DND-41 (cell line): ENCODE measurements around the gene ARHGEF3.

Experiments
- EZH2 ChIP-seq: IDR thresholded peaks from 3 replicates; pipeline ENCODE4 v1.6.1; 2012; ENCODE audit warnings: borderline replicate concordance, low read depth, mild to moderate bottlenecking, moderate library complexity, low read length, inconsistent platforms; ENCODE audit not compliant: severe bottlenecking
- TF ChIP-seq, protein P1 (sequence below): IDR thresholded peaks from 2 replicates; pipeline ENCODE4 v1.5.1; 2012; ENCODE audit warnings: borderline replicate concordance, low read length, moderate library complexity, mild to moderate bottlenecking; ENCODE audit not compliant: poor library complexity, severe bottlenecking; ENCODE audit errors: extremely low read depth

DNA sequence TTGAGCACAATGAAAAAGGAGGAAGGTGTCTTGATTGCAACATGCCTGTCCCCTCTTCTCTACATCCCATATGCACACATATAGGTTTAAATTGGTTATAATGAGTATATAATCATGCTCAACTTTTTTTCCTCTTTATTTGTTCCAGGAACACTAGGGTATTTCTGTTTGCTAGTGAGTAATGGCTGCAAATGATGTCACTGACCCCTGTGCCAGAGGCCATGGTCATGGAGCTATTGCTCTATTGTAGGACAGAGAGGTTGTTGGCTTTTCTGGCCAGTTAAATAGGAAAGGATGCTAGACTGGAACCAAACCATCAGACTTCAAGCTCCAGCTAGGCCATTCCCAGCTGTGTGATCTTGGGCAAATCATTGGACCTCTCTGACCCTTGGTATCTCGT, 9.6 kb downstream of the ARHGEF3 start:
- TF ChIP-seq, protein P1, sequence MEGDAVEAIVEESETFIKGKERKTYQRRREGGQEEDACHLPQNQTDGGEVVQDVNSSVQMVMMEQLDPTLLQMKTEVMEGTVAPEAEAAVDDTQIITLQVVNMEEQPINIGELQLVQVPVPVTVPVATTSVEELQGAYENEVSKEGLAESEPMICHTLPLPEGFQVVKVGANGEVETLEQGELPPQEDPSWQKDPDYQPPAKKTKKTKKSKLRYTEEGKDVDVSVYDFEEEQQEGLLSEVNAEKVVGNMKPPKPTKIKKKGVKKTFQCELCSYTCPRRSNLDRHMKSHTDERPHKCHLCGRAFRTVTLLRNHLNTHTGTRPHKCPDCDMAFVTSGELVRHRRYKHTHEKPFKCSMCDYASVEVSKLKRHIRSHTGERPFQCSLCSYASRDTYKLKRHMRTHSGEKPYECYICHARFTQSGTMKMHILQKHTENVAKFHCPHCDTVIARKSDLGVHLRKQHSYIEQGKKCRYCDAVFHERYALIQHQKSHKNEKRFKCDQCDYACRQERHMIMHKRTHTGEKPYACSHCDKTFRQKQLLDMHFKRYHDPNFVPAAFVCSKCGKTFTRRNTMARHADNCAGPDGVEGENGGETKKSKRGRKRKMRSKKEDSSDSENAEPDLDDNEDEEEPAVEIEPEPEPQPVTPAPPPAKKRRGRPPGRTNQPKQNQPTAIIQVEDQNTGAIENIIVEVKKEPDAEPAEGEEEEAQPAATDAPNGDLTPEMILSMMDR, result no peak
- TF ChIP-seq EZH2, result no peak
